Common myeloid progenitor, CD34-positive (primary cell): ENCODE measurements around the gene PUM1.
"Not testable (repeated sequence)": the region's sequence is repeated elsewhere in the genome, so short reads cannot be mapped to it uniquely, and the experiment has no call there.

Experiments
- CTCF ChIA-PET: fragments of 350-600 bp; sonication (Branson Sonifier 250); formaldehyde crosslinking; loops from one replicate; lab custom pipeline; 2021; ENCODE audit warnings: antibody characterized with exemption; lab: Charles Lee
- POLR2A ChIA-PET: fragments of 350-600 bp; sonication (Branson Sonifier 250); formaldehyde crosslinking; loops from one replicate; lab custom pipeline; 2021; ENCODE audit warnings: antibody characterized with exemption; lab: Charles Lee
- DNase-seq, 3 donors: peaks; one replicate each; pipeline versions ENCODE4 v3.0.0 to v3.0.0-alpha.2; 2013
- H3K27ac ChIP-seq, 2 experiments: 1 replicate in 1 of 2; 2 replicates in 1 of 2; pipeline ENCODE4 v1.7.0; 2013; ENCODE audit warnings: inconsistent platforms in 2 of 2, low read length in 2 of 2, mild to moderate bottlenecking in 2 of 2, low read depth in 1 of 2, moderate library complexity in 1 of 2; ENCODE audit not compliant: severe bottlenecking in 2 of 2, insufficient read depth in 1 of 2, poor library complexity in 1 of 2
- H3K27me3 ChIP-seq, 5 experiments: replicated peaks in 2 of 5; 1 replicate in 3 of 5; 2 replicates in 2 of 5; pipeline versions ENCODE4 v1.6.1 to v1.7.0; 2013; ENCODE audit warnings: low read length in 4 of 5, mild to moderate bottlenecking in 2 of 5, moderate library complexity in 2 of 5, inconsistent platforms in 1 of 5; ENCODE audit not compliant: insufficient read depth in 5 of 5, control insufficient read depth in 4 of 5
- H3K36me3 ChIP-seq, 4 experiments: 1 replicate in 2 of 4; 2 replicates in 2 of 4; pipeline versions ENCODE4 v1.6.1 to v1.7.0; 2013; ENCODE audit warnings: low read length in 3 of 4, control low read depth in 1 of 4, mild to moderate bottlenecking in 1 of 4; ENCODE audit not compliant: control insufficient read depth in 4 of 4, insufficient read depth in 4 of 4
- H3K4me1 ChIP-seq, 4 experiments: 1 replicate in 3 of 4; 2 replicates in 1 of 4; pipeline versions ENCODE4 v1.6.1 to v1.7.1; 2013; ENCODE audit warnings: low read length in 3 of 4, mild to moderate bottlenecking in 3 of 4, control low read depth in 1 of 4, inconsistent platforms in 1 of 4, moderate library complexity in 1 of 4; ENCODE audit not compliant: control insufficient read depth in 4 of 4, insufficient read depth in 4 of 4; ENCODE audit errors: control extremely low read depth in 1 of 4
- H3K4me3 ChIP-seq, 7 experiments: 1 replicate in 4 of 7; 2 replicates in 3 of 7; pipeline versions ENCODE4 v1.5.1 to v1.7.0; 2013; ENCODE audit warnings: mild to moderate bottlenecking in 7 of 7, low read length in 6 of 7, moderate library complexity in 6 of 7, inconsistent platforms in 2 of 7, low read depth in 2 of 7, control low read depth in 1 of 7; ENCODE audit not compliant: insufficient read depth in 4 of 7, control insufficient read depth in 1 of 7; ENCODE audit errors: extremely low read depth in 1 of 7
- H3K9me3 ChIP-seq, 5 experiments: 1 replicate in 4 of 5; 2 replicates in 1 of 5; pipeline versions ENCODE4 v1.6.1 to v1.7.1; 2013; ENCODE audit warnings: low read length in 4 of 5, mild to moderate bottlenecking in 2 of 5, inconsistent platforms in 1 of 5, low read depth in 1 of 5, moderate library complexity in 1 of 5; ENCODE audit not compliant: control insufficient read depth in 4 of 5, insufficient read depth in 2 of 5; ENCODE audit errors: control extremely low read depth in 1 of 5
- WGBS: methylation state at CpG from one replicate; pipeline ENCODE4 v1.1.5; 2013; ENCODE audit not compliant: insufficient coverage; 5-methylcytosine and 5-hydroxymethylcytosine counted together

Gene PUM1

GRCh38 chr1:31105646-31106045 is 40.1 kb upstream of the PUM1 start:
- 96% methylated on average over 5 of the region's 8 CpGs for WGBS
- CTCF ChIA-PET, result no interaction called here
- H3K4me3 ChIP-seq, result no peak overlapping the region
- no peak overlapping the region for H3K27ac ChIP-seq
- peaks cover 0 to 12% (median 2%) of the 10 kb centered on the region in 4 experiments for H3K4me1 ChIP-seq
- no peaks in the 10 kb centered on the region for H3K9me3 ChIP-seq
- no peak for DNase-seq
- no peaks in the 10 kb centered on the region for H3K36me3 ChIP-seq
- no peaks in the 10 kb centered on the region for H3K27me3 ChIP-seq
- POLR2A ChIA-PET, result no interaction called here

GRCh38 chr1:31102501-31102950 is 37.0 kb upstream of the PUM1 start:
- WGBS, result 89% methylated on average over 5 of the region's 5 CpGs
- no peaks in the 10 kb centered on the region for H3K27me3 ChIP-seq
- peaks cover 0 to 16% (median 3%) of the 10 kb centered on the region in 4 experiments for H3K4me1 ChIP-seq
- ChIA-PET CTCF (no interaction called here), POLR2A (no interaction called here)
- H3K9me3 ChIP-seq, result no peaks in the 10 kb centered on the region
- no peak for DNase-seq
- no peak overlapping the region for H3K4me3 ChIP-seq
- H3K27ac ChIP-seq, result no peak overlapping the region
- H3K36me3 ChIP-seq, result no peaks in the 10 kb centered on the region

- POLR2A ChIA-PET, result no interaction called here
- no CpG with 5 or more reads among the region's 4 CpGs for WGBS
- Histone ChIP-seq H3K36me3 (no peaks in the 10 kb centered on the region), H3K27me3 (no peaks in the 10 kb centered on the region), H3K4me1 (peaks cover 0 to 16% (median 3%) of the 10 kb centered on the region in 4 experiments), H3K4me3 (no peak overlapping the region), H3K9me3 (no peaks in the 10 kb centered on the region), H3K27ac (peak overlapping the region in 1 of 2 experiments; percentile 34)
- no peak for DNase-seq
- CTCF ChIA-PET, result interaction anchor here (0.7 kb wide), 1 partner anchor 84 kb away, joined by 3 read pairs; no protein-coding TSS in a partner anchor
Observed at GRCh38 chr1:31101147-31101502, 35.6 kb upstream of the PUM1 start.

GRCh38 chr1:31099293-31100032 is 33.9 kb upstream of the PUM1 start:
- 95% methylated on average over 4 of the region's 6 CpGs for WGBS
- Histone ChIP-seq H3K36me3 (no peaks in the 10 kb centered on the region), H3K4me1 (peaks cover 0 to 16% (median 3%) of the 10 kb centered on the region in 4 experiments), H3K9me3 (no peaks in the 10 kb centered on the region), H3K27me3 (no peaks in the 10 kb centered on the region), H3K27ac (no peak overlapping the region), H3K4me3 (no peak overlapping the region)
- DNase-seq, result no peak
- ChIA-PET CTCF (no interaction called here), POLR2A (no interaction called here)

GRCh38 chr1:31095985-31096384 is 30.5 kb upstream of the PUM1 start:
- WGBS, result 90% methylated on average over 2 of the region's 6 CpGs
- H3K9me3 ChIP-seq, result no peaks in the 10 kb centered on the region
- H3K4me1 ChIP-seq, result peaks cover 0 to 7% (median 2%) of the 10 kb centered on the region in 4 experiments
- H3K27me3 ChIP-seq, result no peaks in the 10 kb centered on the region
- H3K27ac ChIP-seq, result no peak overlapping the region
- H3K36me3 ChIP-seq, result no peaks in the 10 kb centered on the region
- H3K4me3 ChIP-seq, result no peak overlapping the region
- DNase-seq, result no peak
- POLR2A ChIA-PET, result no interaction called here
- CTCF ChIA-PET, result interaction anchor here (1.1 kb wide), 1 partner anchor 75 kb away, joined by 3 read pairs; no protein-coding TSS in a partner anchor

- WGBS, result 98% methylated on average over 8 of the region's 12 CpGs
- no peak overlapping the region for H3K27ac ChIP-seq
- POLR2A ChIA-PET, result no interaction called here
Observed at GRCh38 chr1:31095298-31095981, 29.9 kb upstream of the PUM1 start.

GRCh38 chr1:31088081-31088480 is 22.6 kb upstream of the PUM1 start:
- CTCF ChIA-PET, result not testable (repeated sequence)

More at GRCh38 chr1:31095298-31095981, 29.9 kb upstream of the PUM1 start:
- Histone ChIP-seq H3K9me3 (no peaks in the 10 kb centered on the region), H3K36me3 (no peaks in the 10 kb centered on the region), H3K4me1 (peaks cover 0 to 1% (median 0%) of the 10 kb centered on the region in 4 experiments), H3K4me3 (no peak overlapping the region), H3K27me3 (no peaks in the 10 kb centered on the region)
- no peak for DNase-seq
- CTCF ChIA-PET, result interaction anchor here (1.1 kb wide), 1 partner anchor 75 kb away, joined by 3 read pairs; no protein-coding TSS in a partner anchor

More at GRCh38 chr1:31088081-31088480, 22.6 kb upstream of the PUM1 start:
- H3K4me3 ChIP-seq, H3K4me1 ChIP-seq, H3K9me3 ChIP-seq, H3K27me3 ChIP-seq, H3K36me3 ChIP-seq, H3K27ac ChIP-seq, DNase-seq, POLR2A ChIA-PET: not testable (repeated sequence)
- 100% methylated on average over 3 of the region's 3 CpGs for WGBS
